Ovary (tissue), 9 donors: ENCODE measurements around the gene FCGR2B. TPM values are rescaled to one million over a fixed set of nuclear protein-coding genes. Genes with fewer than 3 reads are reported as not detected.

Experiments used
- DNase-seq, 5 donors: peaks; one replicate each; pipeline ENCODE4 v3.0.0-alpha.2; 2019 to 2020
- H3K27ac ChIP-seq, 2 donors: fragments of 200-600 bp; one replicate each; pipeline versions ENCODE4 v1.5.1 to v1.8.0; 2019 to 2022
- H3K27me3 ChIP-seq: fragments of 200-600 bp; one replicate; pipeline ENCODE4 v1.8.0; 2022
- H3K36me3 ChIP-seq: fragments of 200-600 bp; sonication (generic); one replicate; pipeline ENCODE4 v1.5.1; 2019
- H3K4me1 ChIP-seq: one replicate; pipeline ENCODE4 v1.8.1; 2013; ENCODE audit warnings: mild to moderate bottlenecking, moderate library complexity; ENCODE audit not compliant: insufficient read depth
- H3K4me3 ChIP-seq: fragments of 200-600 bp; sonication (generic); one replicate; pipeline ENCODE4 v1.5.1; 2017
- H3K9me3 ChIP-seq, 2 donors: fragments of 200-600 bp in 1 of 2; sonication (generic) in 1 of 2; one replicate each; pipeline versions ENCODE4 v1.5.1 to v1.8.1; 2013 to 2019; ENCODE audit warnings: mild to moderate bottlenecking in 1 of 2, moderate library complexity in 1 of 2
- CTCF ChIP-seq, 3 donors: fragments of 450-650 bp in 2 of 3; fragments of 200-600 bp in 1 of 3; IDR thresholded peaks; one replicate each; pipeline versions ENCODE4 v1.5.1 to v1.8.0; 2016 to 2022; ENCODE audit warnings: antibody characterized with exemption in 3 of 3, mild to moderate bottlenecking in 1 of 3
- EP300 ChIP-seq: sonication (generic); formaldehyde crosslinking; IDR thresholded peaks from one replicate; pipeline ENCODE4 v1.6.1; 2017; ENCODE audit warnings: antibody characterized with exemption
- POLR2A ChIP-seq: fragments of 450-650 bp; IDR thresholded peaks from one replicate; pipeline ENCODE4 v1.6.1; 2017; ENCODE audit warnings: antibody characterized with exemption, mild to moderate bottlenecking, moderate library complexity
- WGBS, 3 donors: extraction: QIAGEN DNeasy Blood & Tissue Kit in 1 of 3; methylation state at CpG; one replicate each; pipeline versions ENCODE4 v1.1.5 to v1.1.7; 2013 to 2017; 5-methylcytosine and 5-hydroxymethylcytosine counted together
- intact Hi-C, 4 donors: fragments of 100-400 bp; cut with DNase I; formaldehyde crosslinking; loops; one replicate each; pipeline versions ENCODE4 v1.11.0 to v1.15.1; 2022 to 2023
- polyA plus RNA-seq, 2 donors: library from polyadenylated mRNA; stranded (reverse); fragments of 200-250 nt in 1 of 2; fragments of 350-450 nt in 1 of 2; fragmentation: Illumina TruSeq in 1 of 2; extraction: RNeasy Lipid Tissue Mini Kit (QIAGEN cat#74804) in 1 of 2; gene quantifications; one replicate each; pipeline ENCODE4 v1.2.3, GENCODE V29; 2013 to 2014
- small RNA-seq: library from RNA; depleted of rRNA; stranded (forward); fragments of <200 nt; gene quantifications from one replicate; pipeline ENCODE3, GENCODE V24; 2016
- total RNA-seq, 7 donors: library from RNA; depleted of rRNA in 2 of 7; stranded (reverse); fragments of >200 nt in 2 of 7; fragmentation: NEBNext Ultra II Directional in 3 of 7; extraction: Animal tissue kit (Norgen Biotek cat#: 25700) in 3 of 7; gene quantifications; one replicate each; pipeline versions ENCODE4 v1.1.0 to v1.2.4, GENCODE V29; 2016 to 2023
- donor health status: DM: no; HTN: no; CAD: no; lungs with moderate emphysema.
- donor health status: DM: no; HTN: no; CAD: no.
- donor health status: Bipolar disorder and iron deficiency.
- donor health status: DM: yes; HTN: yes; CAD: no.
- donor health status: DM: no; HTN: no; CAD: no.
- donor health status: DM: yes; HTN: yes; CAD: no.

The FCGR2B gene
- total and polyA plus RNA-seq, 9 donors = 0.89 to 31.7 (median 4.2) TPM

GRCh38 chr1:161727256-161727924 lies 64.4 kb downstream of the FCGR2B start:
- Histone ChIP-seq H3K27me3 (no peaks in the 10 kb centered on the region), H3K4me1 (peaks cover 3% of the 10 kb centered on the region), H3K4me3 (peak overlapping the region; percentile 74), H3K9me3 (no peaks in the 10 kb centered on the region), H3K36me3 (no peaks in the 10 kb centered on the region), H3K27ac (peak overlapping the region; percentile 65 to 97)
- no peak for DNase-seq
- 1 to 6% (median 2%) methylated on average over 22 to 38 of the region's 38 CpGs for WGBS, 3 donors
- intact Hi-C loops = no loop called here
- TF ChIP-seq POLR2A = peak; percentile 32
- TF ChIP-seq CTCF (IDR thresholded peaks at IDR 0.05) = no peak
- TF ChIP-seq EP300 = no peak

Small RNA genes within 50 kb of the gene (small RNA-seq; reads per million reads assigned to genes)
- not detected for gene RF00019

Other genes with a start within 250 kb of the FCGR2B start
- 10 to 100 TPM; 11.2 to 28.2 (median 15.1) TPM for gene FCGR2A, start 157.7 kb upstream of the FCGR2B start, total RNA-seq
- 10 to 100 TPM in 1 of 2 donors, 1 to 10 TPM in 1; 6.9 to 74.0 TPM for gene FCGR2A, start 157.7 kb upstream of the FCGR2B start, polyA plus RNA-seq
- gene HSPA6, start 138.6 kb upstream of the FCGR2B start, total RNA-seq = 1 to 10 TPM; 1.2 to 7.9 (median 2.7) TPM
- gene HSPA6, start 138.6 kb upstream of the FCGR2B start, polyA plus RNA-seq = 1 to 10 TPM in 1 of 2 donors, under 1 TPM in 1; 0.87 to 1.4 TPM
- gene FCGR3A, start 113.3 kb upstream of the FCGR2B start, total RNA-seq = 10 to 100 TPM in 1 of 7 donors, 1 to 10 TPM in 6; 4.7 to 24.2 (median 6.6) TPM
- 10 to 100 TPM in 1 of 2 donors, 1 to 10 TPM in 1; 7.7 to 44.3 TPM for gene FCGR3A, start 113.3 kb upstream of the FCGR2B start, polyA plus RNA-seq
- gene FCGR3B, start 32.0 kb upstream of the FCGR2B start, total RNA-seq = 1 to 10 TPM in 2 of 7 donors, under 1 TPM in 4, not detected in 1; 0.53 to 1.6 (median 0.92) TPM
- gene FCGR3B, start 32.0 kb upstream of the FCGR2B start, polyA plus RNA-seq = 1 to 10 TPM in 1 of 2 donors, under 1 TPM in 1; 0.19 to 6.4 TPM
- gene FCRLA, start 44.1 kb downstream of the FCGR2B start, total RNA-seq = under 1 TPM in 2 of 7 donors, not detected in 5; 0.31 to 0.80 TPM
- gene FCRLA, start 44.1 kb downstream of the FCGR2B start, polyA plus RNA-seq = under 1 TPM; 0.06 to 0.42 TPM
- 1 to 10 TPM in 5 of 7 donors, under 1 TPM in 2; 0.24 to 4.6 (median 1.2) TPM for gene FCRLB, start 58.4 kb downstream of the FCGR2B start, total RNA-seq
- gene FCRLB, start 58.4 kb downstream of the FCGR2B start, polyA plus RNA-seq = under 1 TPM; 0.32 to 0.99 TPM
- gene DUSP12, start 86.6 kb downstream of the FCGR2B start, total RNA-seq = 10 to 100 TPM; 15.0 to 28.9 (median 19.8) TPM
- gene DUSP12, start 86.6 kb downstream of the FCGR2B start, polyA plus RNA-seq = 10 to 100 TPM; 16.9 to 26.4 TPM
- 10 to 100 TPM; 20.9 to 31.3 (median 24.5) TPM for gene ATF6, start 103.2 kb downstream of the FCGR2B start, total RNA-seq
- gene ATF6, start 103.2 kb downstream of the FCGR2B start, polyA plus RNA-seq = 10 to 100 TPM in 1 of 2 donors, 1 to 10 TPM in 1; 7.9 to 23.4 TPM